Endothelial cell of umbilical vein (primary cell): Measurements from ENCODE around the gene DOP1A.

ENCODE experiments used
- CTCF ChIP-seq, 2 donors: IDR thresholded peaks; 1 replicate in 1 of 2; 2 replicates in 1 of 2; pipeline ENCODE4 v1.5.1; 2011; ENCODE audit warnings: low read length in 2 of 2, mild to moderate bottlenecking in 2 of 2, moderate library complexity in 2 of 2, control low read depth in 1 of 2, inconsistent platforms in 1 of 2, low read depth in 1 of 2; ENCODE audit not compliant: insufficient read depth in 1 of 2; ENCODE audit errors: extremely low read depth in 1 of 2
- EZH2 ChIP-seq: IDR thresholded peaks from 2 replicates; pipeline ENCODE4 v1.6.1; 2012; ENCODE audit warnings: borderline replicate concordance, low read depth, mild to moderate bottlenecking, moderate library complexity, low read length, inconsistent platforms; ENCODE audit not compliant: severe bottlenecking
- FOS ChIP-seq: IDR thresholded peaks from 2 replicates; pipeline ENCODE4 v1.6.1; 2011; ENCODE audit warnings: mild to moderate bottlenecking, low read length, moderate library complexity, borderline replicate concordance; ENCODE audit not compliant: insufficient read depth
- GATA2 ChIP-seq: IDR thresholded peaks from 2 replicates; pipeline ENCODE4 v1.7.0; 2011; ENCODE audit warnings: low read depth, mild to moderate bottlenecking, moderate library complexity, mixed read lengths, low read length; ENCODE audit not compliant: insufficient read length, insufficient read depth
- JUN ChIP-seq: IDR thresholded peaks from 2 replicates; pipeline ENCODE4 v1.6.1; 2011; ENCODE audit warnings: borderline replicate concordance, low read depth; ENCODE audit not compliant: insufficient read length, insufficient read depth
- MAX ChIP-seq: IDR thresholded peaks from 2 replicates; pipeline ENCODE4 v1.6.1; 2011; ENCODE audit not compliant: insufficient read depth, insufficient read length
- MYC ChIP-seq: IDR thresholded peaks from one replicate; pipeline ENCODE4 v1.6.1; 2011; ENCODE audit warnings: mild to moderate bottlenecking, low read depth, low read length
- POLR2A ChIP-seq: IDR thresholded peaks from 2 replicates; pipeline ENCODE4 v1.6.1; 2012; ENCODE audit warnings: low read depth, mild to moderate bottlenecking, control low read depth, low read length
- POLR2AphosphoS5 ChIP-seq: IDR thresholded peaks from 2 replicates; pipeline ENCODE4 v1.6.1; 2012; ENCODE audit warnings: low read depth, mild to moderate bottlenecking, control low read depth, low read length, moderate library complexity; ENCODE audit not compliant: insufficient read depth

GRCh38 chr6:83061190-83061589, 6.3 kb upstream of the DOP1A start:
- TF ChIP-seq CTCF (IDR thresholded peaks at IDR 0.05; ENCODE audit: extremely low read depth in 1 of 2, insufficient read depth in 1 of 2, low read depth in 1 of 2, low read length in 2 of 2): no peak
- TF ChIP-seq EZH2: no peak
- no peak for TF ChIP-seq MAX
- TF ChIP-seq POLR2AphosphoS5: no peak
- TF ChIP-seq MYC: no peak
- TF ChIP-seq POLR2A: no peak
- TF ChIP-seq GATA2: no peak
- TF ChIP-seq FOS: no peak
- TF ChIP-seq JUN: no peak
